K562 (cell line): Measurements from ENCODE around the gene TMEM41A. TPM values are rescaled to one million over a fixed set of nuclear protein-coding genes. Genes with fewer than 3 reads are reported as not detected.

Source experiments
- ATAC-seq: fragments of 200-7000 bp; cut with Tn5 transposase; 3 replicates; pipeline ENCODE4 v1.9.1; 2020; ENCODE audit warnings: moderate library complexity
- BruUV-seq: library from RNA; stranded (reverse); fragments of 400-500 nt; replicated peaks from 2 replicates; lab custom pipeline; 2021; lab: Mats Ljungman, UMichigan
- CTCF ChIA-PET: fragments of 300-600 bp; formaldehyde crosslinking; extraction: SDS; loops from one replicate; lab custom pipeline; 2021; ENCODE audit warnings: low intra/inter-chr PET ratio; lab: Yijun Ruan, JAX
- POLR2A ChIA-PET: fragments of 300-600, 350-650 bp; sonication (Branson Sonifier 250); formaldehyde crosslinking; extraction: SDS; loops from one replicate; lab custom pipeline; 2021; ENCODE audit warnings: antibody characterized with exemption, inconsistent platforms; lab: Yijun Ruan, JAX
- DNase-seq, 4 experiments: peaks; one replicate each; pipeline versions ENCODE4 v3.0.0 to v3.0.0-alpha.2; 2011 to 2018; ENCODE audit warnings: low spot score in 3 of 4, mixed read lengths in 3 of 4; ENCODE audit errors: extremely low read depth in 1 of 4
- FAIRE-seq: peaks from 2 replicates; lab custom pipeline; 2011; peaks lifted over from hg19 to GRCh38; lab: Jason Lieb, UNC
- H2AFZ ChIP-seq: 2 replicates; pipeline ENCODE4 v1.6.0; 2011; ENCODE audit warnings: low read depth, low read length, control low read depth, inconsistent platforms
- H3K27ac ChIP-seq: fragments of 200-600 bp; 3 replicates; pipeline ENCODE4 v1.8.0; 2011; ENCODE audit warnings: low read depth, mild to moderate bottlenecking, control low read depth, inconsistent platforms, low read length, moderate library complexity, mixed read lengths; ENCODE audit errors: extremely low read depth
- H3K27me3 ChIP-seq, 2 experiments: fragments of 300-600 bp in 1 of 2; 2 replicates in 1 of 2; 3 replicates in 1 of 2; pipeline versions ENCODE4 v1.6.0 to v1.8.0; 2011; ENCODE audit warnings: inconsistent platforms in 2 of 2, low read length in 2 of 2, mild to moderate bottlenecking in 1 of 2, mixed read lengths in 1 of 2, moderate library complexity in 1 of 2; ENCODE audit not compliant: control insufficient read depth in 2 of 2, insufficient read depth in 2 of 2
- H3K36me3 ChIP-seq: fragments of 300-600 bp; 3 replicates; pipeline ENCODE4 v1.8.0; 2011; ENCODE audit warnings: mild to moderate bottlenecking, low read length, inconsistent platforms; ENCODE audit not compliant: control insufficient read depth, insufficient read depth
- H3K4me1 ChIP-seq, 2 experiments: fragments of 200-600 bp in 1 of 2; replicated peaks in 1 of 2; 2 replicates in 1 of 2; 3 replicates in 1 of 2; pipeline versions ENCODE4 v1.5.1 to v1.8.0; 2011; ENCODE audit warnings: inconsistent platforms in 2 of 2, low read length in 2 of 2, mild to moderate bottlenecking in 1 of 2, mixed read lengths in 1 of 2, moderate library complexity in 1 of 2; ENCODE audit not compliant: control insufficient read depth in 2 of 2, insufficient read depth in 2 of 2
- H3K4me2 ChIP-seq: 2 replicates; pipeline ENCODE4 v1.6.1; 2011; ENCODE audit warnings: low read length, control low read depth, inconsistent platforms, mixed read lengths; ENCODE audit not compliant: insufficient read depth
- H3K4me3 ChIP-seq: fragments of 200-600 bp; sonication (generic), shearing (Covaris generic); 2 replicates; pipeline ENCODE4 v1.5.1; 2016; ENCODE audit warnings: control low read depth, inconsistent platforms
- H3K79me2 ChIP-seq: fragments of 200-600 bp; 3 replicates; pipeline ENCODE4 v1.8.0; 2011; ENCODE audit warnings: low read length, inconsistent platforms; ENCODE audit not compliant: control insufficient read depth, insufficient read depth
- H3K9ac ChIP-seq, 2 experiments: 2 replicates each; pipeline versions ENCODE4 v1.6.0 to v1.6.1; 2011; ENCODE audit warnings: low read depth in 2 of 2, low read length in 2 of 2, control low read depth in 1 of 2, inconsistent platforms in 1 of 2, mild to moderate bottlenecking in 1 of 2, mixed read lengths in 1 of 2; ENCODE audit not compliant: insufficient read depth in 1 of 2
- H3K9me1 ChIP-seq: one replicate; pipeline ENCODE4 v1.6.0; 2011; ENCODE audit warnings: inconsistent platforms, mild to moderate bottlenecking, low read length, moderate library complexity; ENCODE audit not compliant: control insufficient read depth, insufficient read depth
- H3K9me3 ChIP-seq: replicated peaks from 2 replicates; pipeline ENCODE4 v1.5.1; 2011; ENCODE audit warnings: low read depth, low read length, inconsistent platforms; ENCODE audit not compliant: control insufficient read depth, insufficient read depth
- H4K20me1 ChIP-seq: replicated peaks from 2 replicates; pipeline ENCODE4 v1.6.1; 2011; ENCODE audit warnings: low read length, inconsistent platforms, mixed read lengths; ENCODE audit not compliant: control insufficient read depth, insufficient read depth
- ARID2 ChIP-seq: fragments of 450-650 bp; IDR thresholded peaks from 2 replicates; pipeline ENCODE4 v1.6.1; 2017; ENCODE audit warnings: antibody characterized with exemption, mild to moderate bottlenecking
- BHLHE40 ChIP-seq: IDR thresholded peaks from 2 replicates; pipeline ENCODE4 v1.6.1; 2011; ENCODE audit warnings: low read length, improper control_type of control experiment
- CTBP1 ChIP-seq: fragments of 450-650 bp; IDR thresholded peaks from 2 replicates; pipeline ENCODE4 v1.6.1; 2016; ENCODE audit warnings: borderline replicate concordance
- CXXC5 ChIP-seq: fragments of 250-450 bp; sonication (Bioruptor Pico); IDR thresholded peaks from 2 replicates; pipeline ENCODE4 v1.8.0; 2022; ENCODE audit warnings: inconsistent platforms, mild to moderate bottlenecking, moderate library complexity
- GABPA ChIP-seq: fragments of 200-800 bp; sonication (Bioruptor generic); conservative IDR thresholded peaks from 2 replicates; pipeline ENCODE4 v1.6.1; 2016; ENCODE audit warnings: low read depth, missing genetic modification characterization, missing compliant biosample characterization
- JUND ChIP-seq, 2 experiments: IDR thresholded peaks; 2 replicates in 1 of 2; 3 replicates in 1 of 2; pipeline ENCODE4 v1.6.1; 2011; ENCODE audit warnings: borderline replicate concordance in 2 of 2, low read depth in 2 of 2, low read length in 2 of 2, improper control_type of control experiment in 1 of 2, missing biosample characterization in 1 of 2, missing genetic modification characterization in 1 of 2, missing genetic modification reagents in 1 of 2
- KDM1A ChIP-seq, 2 experiments: fragments of 450-650 bp; IDR thresholded peaks; 2 replicates each; pipeline ENCODE4 v1.6.1; 2016; ENCODE audit warnings: mild to moderate bottlenecking in 2 of 2
- MCM5 ChIP-seq: fragments of 450-650 bp; IDR thresholded peaks from 2 replicates; pipeline ENCODE4 v1.6.1; 2016; ENCODE audit warnings: low read depth
- MTF1 ChIP-seq: fragments of 250-450 bp; sonication (Bioruptor Pico); IDR thresholded peaks from 2 replicates; pipeline ENCODE4 v1.9.0; 2021; ENCODE audit warnings: moderate library complexity, mild to moderate bottlenecking, inconsistent platforms, borderline replicate concordance
- SAFB2 ChIP-seq: fragments of 200-400 bp; formaldehyde crosslinking; IDR thresholded peaks from 2 replicates; pipeline ENCODE4 v1.6.1; 2018; ENCODE audit warnings: borderline replicate concordance, low read length, low read depth, moderate library complexity; ENCODE audit not compliant: severe bottlenecking
- ZNF140 ChIP-seq: fragments of 250-450 bp; sonication (Bioruptor Pico); IDR thresholded peaks from 2 replicates; pipeline ENCODE4 v1.8.0; 2021; ENCODE audit warnings: moderate library complexity, mild to moderate bottlenecking, inconsistent platforms
- WGBS: fragments of 100-300 bp; shearing (Covaris generic); methylation state at CpG from one replicate; pipeline ENCODE4 v1.1.6; 2016; ENCODE audit warnings: low coverage, mixed read lengths; ENCODE audit not compliant: insufficient coverage; ENCODE audit errors: missing lambda C conversion rate; 5-methylcytosine and 5-hydroxymethylcytosine counted together
- in situ Hi-C: fragments of 300-500 bp; cut with MboI; formaldehyde crosslinking; loops from 4 replicates; pipeline ENCODE4 v1.15.0; 2018; ENCODE audit warnings: inconsistent platforms, mixed read lengths
- intact Hi-C: fragments of 100-400 bp; cut with micrococcal nuclease; formaldehyde crosslinking; loops from 2 replicates; pipeline ENCODE4 v1.14.2; 2022
- polyA plus RNA-seq, 8 experiments: library from polyadenylated mRNA; depleted of rRNA in 4 of 8; stranded (reverse) in 5 of 8; unstranded in 3 of 8; fragments of >200 nt; fragmentation: Nextera tagmentation in 2 of 8; fragmentation: Illumina TruSeq in 1 of 8; extraction: Ambion mirVana in 2 of 8; extraction: Trizol in 1 of 8; gene quantifications; 2 replicates each; pipeline versions ENCODE4 v1.2.1 to v1.2.3, GENCODE V29; 2011 to 2014; ENCODE audit warnings: inconsistent platforms in 1 of 8, missing spikeins in 1 of 8
- total RNA-seq, 7 experiments: library from RNA; depleted of rRNA in 6 of 7; stranded (reverse); fragments of >200 nt in 6 of 7; fragmentation: Illumina TruSeq in 2 of 7; extraction: Trizol in 2 of 7; gene quantifications; 2 replicates each; pipeline versions ENCODE4 v1.2.1 to v1.2.3, GENCODE V29; 2011 to 2021; ENCODE audit warnings: low replicate concordance in 1 of 7
- TF ChIP-seq, protein P1 (sequence below): fragments of 450-650 bp; conservative IDR thresholded peaks from 2 replicates; pipeline ENCODE4 v1.6.1; 2016; ENCODE audit warnings: missing genetic modification characterization, low read depth, mild to moderate bottlenecking, missing compliant biosample characterization, moderate library complexity
- TF ChIP-seq, protein P2 (sequence below): fragments of 450-650 bp; IDR thresholded peaks from 2 replicates; pipeline ENCODE4 v1.6.1; 2018; ENCODE audit warnings: mild to moderate bottlenecking, low read depth; ENCODE audit not compliant: partially characterized antibody

TMEM41A gene
- total and polyA plus RNA-seq, 9 of the 15 experiments (the other 6 are each of a cell fraction or from before 2014, with no cell fraction given): 22.5 to 65.9 (median 31.5) TPM

DNA sequence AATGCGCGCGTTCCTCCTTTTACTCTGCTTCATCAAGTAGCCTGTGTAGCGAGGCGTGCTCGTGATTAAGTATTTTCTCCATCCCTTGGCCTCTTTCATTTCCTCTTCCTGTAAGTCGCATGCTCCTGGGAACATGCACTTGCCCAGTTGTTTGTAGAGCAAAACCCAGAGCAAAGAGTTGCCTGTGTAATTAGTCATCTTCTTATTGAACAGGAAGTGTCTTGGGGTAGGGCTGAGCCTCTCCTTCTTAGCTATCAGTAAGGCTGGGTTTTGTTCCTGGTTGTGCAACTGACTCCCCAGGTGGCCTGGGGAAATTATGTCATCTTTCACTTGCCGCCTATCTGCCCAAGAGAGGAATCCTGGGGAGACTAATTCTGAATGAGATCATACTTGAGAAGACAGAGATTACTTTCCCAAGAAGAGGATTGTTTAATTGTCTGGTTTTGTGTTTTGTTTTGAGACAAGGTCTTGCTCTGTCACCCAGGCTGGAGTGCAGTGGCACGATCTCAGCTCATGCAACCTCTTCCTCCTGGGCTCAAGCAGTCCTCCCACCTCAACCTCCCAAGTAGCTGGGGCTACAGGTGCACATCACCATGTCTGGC, 38.6 kb upstream of the TMEM41A start (continued):
- TF ChIP-seq, protein P1, sequence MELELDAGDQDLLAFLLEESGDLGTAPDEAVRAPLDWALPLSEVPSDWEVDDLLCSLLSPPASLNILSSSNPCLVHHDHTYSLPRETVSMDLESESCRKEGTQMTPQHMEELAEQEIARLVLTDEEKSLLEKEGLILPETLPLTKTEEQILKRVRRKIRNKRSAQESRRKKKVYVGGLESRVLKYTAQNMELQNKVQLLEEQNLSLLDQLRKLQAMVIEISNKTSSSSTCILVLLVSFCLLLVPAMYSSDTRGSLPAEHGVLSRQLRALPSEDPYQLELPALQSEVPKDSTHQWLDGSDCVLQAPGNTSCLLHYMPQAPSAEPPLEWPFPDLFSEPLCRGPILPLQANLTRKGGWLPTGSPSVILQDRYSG (tag): 0 out of 2 replicates have a peak, but pooled peaks have one; percentile 29
- TF ChIP-seq JUND (IDR thresholded peaks at IDR 0.05; ENCODE audit: borderline replicate concordance, low read depth, low read length) (peak; percentile 93), JUND (tag; IDR thresholded peaks at IDR 0.05; ENCODE audit: borderline replicate concordance, low read depth, low read length) (peak; percentile 94), CTBP1 (peak; percentile 82)

DNA sequence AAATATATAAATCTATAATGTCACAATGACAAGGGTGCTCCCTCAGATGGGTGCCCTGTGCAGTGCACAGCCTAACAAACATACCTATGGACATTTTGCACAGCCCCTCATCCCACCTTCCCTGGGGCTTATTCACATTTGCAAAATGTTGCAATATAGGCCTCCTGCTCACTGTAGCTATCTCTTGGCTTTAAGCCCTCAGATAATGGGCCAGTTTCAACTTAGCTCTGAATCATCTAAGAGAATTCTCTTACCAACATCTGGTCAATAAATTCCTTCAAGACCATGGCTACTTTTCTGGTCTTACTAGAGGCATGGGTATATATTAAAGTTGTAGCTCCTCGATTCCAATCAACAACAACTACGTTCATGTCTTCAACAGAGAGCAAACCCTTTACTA, 35.7 kb upstream of the TMEM41A start:
- no peak for DNase-seq
- 4% methylated on average over 2 of the region's 2 CpGs for WGBS
- POLR2A ChIA-PET: interaction anchor here (0.9 to 1.5 kb wide), 5 partner anchors 11 to 144 kb away, joined by 3 to 4 read pairs (median 3); partner anchors contain the start of genes LIPH and SENP2
- peaks cover 4 to 5% of the 10 kb centered on the region in 2 experiments; a peak in 3 of 5 replicates for H3K4me1 ChIP-seq
- no TSS peak for BruUV-seq
- no peaks in the 10 kb centered on the region for H3K27me3 ChIP-seq
- no peak for TF ChIP-seq ARID2
- TF ChIP-seq, protein P2, sequence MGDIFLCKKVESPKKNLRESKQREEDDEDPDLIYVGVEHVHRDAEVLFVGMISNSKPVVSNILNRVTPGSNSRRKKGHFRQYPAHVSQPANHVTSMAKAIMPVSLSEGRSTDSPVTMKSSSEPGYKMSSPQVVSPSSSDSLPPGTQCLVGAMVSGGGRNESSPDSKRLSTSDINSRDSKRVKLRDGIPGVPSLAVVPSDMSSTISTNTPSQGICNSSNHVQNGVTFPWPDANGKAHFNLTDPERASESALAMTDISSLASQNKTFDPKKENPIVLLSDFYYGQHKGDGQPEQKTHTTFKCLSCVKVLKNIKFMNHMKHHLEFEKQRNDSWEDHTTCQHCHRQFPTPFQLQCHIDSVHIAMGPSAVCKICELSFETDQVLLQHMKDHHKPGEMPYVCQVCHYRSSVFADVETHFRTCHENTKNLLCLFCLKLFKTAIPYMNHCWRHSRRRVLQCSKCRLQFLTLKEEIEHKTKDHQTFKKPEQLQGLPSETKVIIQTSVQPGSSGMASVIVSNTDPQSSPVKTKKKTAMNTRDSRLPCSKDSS: no peak
- no peak for TF ChIP-seq KDM1A (IDR thresholded peaks at IDR 0.05)
- TF ChIP-seq CXXC5: no peak
- TF ChIP-seq BHLHE40: no peak
- TF ChIP-seq ZNF140: no peak
- no peak for TF ChIP-seq GABPA (tag)
- TF ChIP-seq SAFB2: no peak
- no peak for TF ChIP-seq MTF1
- TF ChIP-seq MCM5: no peak
- no peaks in the 10 kb centered on the region for H3K9me3 ChIP-seq
- no peak for FAIRE-seq
- no peak overlapping the region for H3K4me3 ChIP-seq
- intact Hi-C loops: no loop called here
- no peak for ATAC-seq
- H3K36me3 ChIP-seq: no peaks in the 10 kb centered on the region
- no peaks in the 10 kb centered on the region for H3K9me1 ChIP-seq
- in situ Hi-C loops: no loop called here
- H3K9ac ChIP-seq: no peak overlapping the region
- no peak overlapping the region for H3K4me2 ChIP-seq
- H4K20me1 ChIP-seq: no peaks in the 10 kb centered on the region
- CTCF ChIA-PET: no interaction called here
- no peak overlapping the region for H3K27ac ChIP-seq
- no peaks in the 10 kb centered on the region for H3K79me2 ChIP-seq
- H2AFZ ChIP-seq: no peak overlapping the region
